Measurements from ENCODE around the gene SRSF2.

- TF ChIP-seq CTCF (conservative IDR thresholded peaks at IDR 0.05; ENCODE audit: low read length): no peak
- TF ChIP-seq EZH2phosphoT487 (IDR thresholded peaks at IDR 0.05; ENCODE audit: borderline replicate concordance): no peak
Observed at GRCh38 chr17:76752006-76752405, 14.9 kb upstream of the SRSF2 start.
